GM23338 (cell line): ENCODE measurements around the gene CACNA2D2. TPM values are rescaled to one million over a fixed set of nuclear protein-coding genes. Genes with fewer than 3 reads are reported as not detected.

Source experiments
- ATAC-seq: fragments of 200-7000 bp; cut with Tn5 transposase; 3 replicates; pipeline ENCODE4 v1.9.1; 2020
- DNase-seq: peaks from one replicate; pipeline ENCODE4 v3.0.0-alpha.2; 2015; ENCODE audit warnings: low spot score
- H2AFZ ChIP-seq: fragments of 200-600 bp; sonication (generic); 2 replicates; pipeline ENCODE4 v1.8.0; 2016; ENCODE audit warnings: antibody characterized with exemption, mild to moderate bottlenecking, moderate library complexity
- H3F3A ChIP-seq: fragments of 200-600 bp; sonication (generic); replicated peaks from 2 replicates; pipeline ENCODE4 v1.8.0; 2017; ENCODE audit warnings: antibody characterized with exemption, mixed run types, low read depth
- H3K27ac ChIP-seq: fragments of 200-600 bp; sonication (generic); 2 replicates; pipeline ENCODE4 v1.6.1; 2016; ENCODE audit warnings: low read depth
- H3K27me3 ChIP-seq: fragments of 200-600 bp; sonication (generic); 2 replicates; pipeline ENCODE4 v1.8.0; 2016; ENCODE audit warnings: mild to moderate bottlenecking, mixed run types, moderate library complexity; ENCODE audit not compliant: insufficient read depth
- H3K36me3 ChIP-seq: fragments of 200-600 bp; sonication (generic); 2 replicates; pipeline ENCODE4 v1.8.0; 2016; ENCODE audit warnings: mild to moderate bottlenecking; ENCODE audit not compliant: insufficient read depth
- H3K4me1 ChIP-seq: fragments of 200-600 bp; sonication (generic); 2 replicates; pipeline ENCODE4 v1.8.0; 2016; ENCODE audit warnings: mild to moderate bottlenecking, moderate library complexity; ENCODE audit not compliant: insufficient read depth
- H3K4me2 ChIP-seq: fragments of 200-600 bp; sonication (generic); 2 replicates; pipeline ENCODE4 v1.7.1; 2017; ENCODE audit warnings: mixed run types
- H3K4me3 ChIP-seq: fragments of 200-600 bp; sonication (generic); 2 replicates; pipeline ENCODE4 v1.6.1; 2016; ENCODE audit warnings: mixed run types
- H3K79me2 ChIP-seq: fragments of 200-600 bp; sonication (generic); replicated peaks from 2 replicates; pipeline ENCODE4 v1.8.0; 2017; ENCODE audit warnings: mild to moderate bottlenecking; ENCODE audit not compliant: insufficient read depth
- H3K9me2 ChIP-seq: fragments of 200-600 bp; sonication (generic); 2 replicates; pipeline ENCODE4 v1.8.0; 2017; ENCODE audit not compliant: insufficient read depth
- H4K20me1 ChIP-seq: fragments of 200-600 bp; sonication (generic); replicated peaks from 2 replicates; pipeline ENCODE4 v1.8.0; 2017; ENCODE audit warnings: mild to moderate bottlenecking; ENCODE audit not compliant: insufficient read depth
- H3K27ac Mint-ChIP-seq: 2 replicates; pipeline ENCODE4 v1.8.0; 2020; ENCODE audit warnings: inconsistent platforms, mild to moderate bottlenecking, moderate library complexity, mixed read lengths
- H3K27me3 Mint-ChIP-seq: 3 replicates; pipeline ENCODE4 v1.8.0; 2022; ENCODE audit warnings: low read depth, mild to moderate bottlenecking, moderate library complexity, mixed read lengths, inconsistent platforms; ENCODE audit not compliant: insufficient read depth, poor library complexity
- H3K36me3 Mint-ChIP-seq: 3 replicates; pipeline ENCODE4 v1.8.0; 2021; ENCODE audit warnings: low read depth, mild to moderate bottlenecking, inconsistent platforms, moderate library complexity, mixed read lengths
- H3K4me1 Mint-ChIP-seq: 3 replicates; pipeline ENCODE4 v1.8.0; 2020; ENCODE audit warnings: mild to moderate bottlenecking, inconsistent platforms, mixed read lengths
- H3K4me3 Mint-ChIP-seq: 3 replicates; pipeline ENCODE4 v1.8.0; 2021; ENCODE audit warnings: moderate library complexity, mild to moderate bottlenecking, inconsistent platforms, mixed read lengths
- H3K9me3 Mint-ChIP-seq: 3 replicates; pipeline ENCODE4 v1.8.0; 2020; ENCODE audit warnings: moderate library complexity, mild to moderate bottlenecking, inconsistent platforms, mixed read lengths
- CREB1 ChIP-seq: fragments of 250-450 bp; sonication (Bioruptor Pico); IDR thresholded peaks from 2 replicates; pipeline ENCODE4 v1.5.0; 2020; ENCODE audit warnings: low read depth, mild to moderate bottlenecking, moderate library complexity
- CTCF ChIP-seq, 2 experiments: fragments of 200-600 bp in 1 of 2; sonication (generic) in 1 of 2; conservative IDR thresholded peaks; 2 replicates each; pipeline versions ENCODE4 v1.5.1 to v1.6.1; 2016 to 2017; ENCODE audit warnings: antibody characterized with exemption in 2 of 2, low read depth in 2 of 2, mild to moderate bottlenecking in 2 of 2, moderate library complexity in 1 of 2
- EZH2phosphoT487 ChIP-seq: fragments of 200-600 bp; sonication (generic); IDR thresholded peaks from one replicate; pipeline ENCODE4 v1.8.1; 2018; ENCODE audit warnings: antibody characterized with exemption; ENCODE audit not compliant: unreplicated experiment
- JUNB ChIP-seq: IDR thresholded peaks from one replicate; pipeline ENCODE4 v1.6.1; 2016; ENCODE audit warnings: antibody characterized with exemption; ENCODE audit not compliant: unreplicated experiment
- NANOG ChIP-seq: IDR thresholded peaks from 2 replicates; pipeline ENCODE4 v1.6.1; 2016; ENCODE audit warnings: antibody characterized with exemption, borderline replicate concordance
- POLR2AphosphoS5 ChIP-seq: IDR thresholded peaks from 2 replicates; pipeline ENCODE4 v1.6.1; 2016; ENCODE audit warnings: antibody characterized with exemption, low read depth
- ZNF114 ChIP-seq: fragments of 250-450 bp; sonication (Bioruptor Pico); IDR thresholded peaks from 2 replicates; pipeline ENCODE4 v1.5.0; 2020; ENCODE audit warnings: mild to moderate bottlenecking, moderate library complexity
- ZNF331 ChIP-seq: fragments of 250-450 bp; sonication (Bioruptor Pico); IDR thresholded peaks from 2 replicates; pipeline ENCODE4 v1.5.0; 2020; ENCODE audit warnings: low read depth, mild to moderate bottlenecking, moderate library complexity
- ZNF462 ChIP-seq: fragments of 250-450 bp; sonication (Bioruptor Pico); IDR thresholded peaks from 2 replicates; pipeline ENCODE4 v1.5.0; 2020; ENCODE audit warnings: mild to moderate bottlenecking, moderate library complexity
- polyA plus RNA-seq: library from polyadenylated mRNA; unstranded; fragments of >200 nt; fragmentation: Nextera tagmentation; extraction: Ambion mirVana; gene quantifications from 2 replicates; pipeline ENCODE4 v1.2.1, GENCODE V29; 2016
- total RNA-seq: library from RNA; depleted of rRNA; stranded (reverse); fragments of >200 nt; shearing (Covaris generic); gene quantifications from 2 replicates; pipeline ENCODE4 v1.2.3, GENCODE V29; 2014
- TF ChIP-seq, protein P1 (sequence below): IDR thresholded peaks from one replicate; pipeline ENCODE4 v1.6.1; 2018; ENCODE audit warnings: antibody characterized with exemption; ENCODE audit not compliant: unreplicated experiment
- TF ChIP-seq, protein P2 (sequence below): IDR thresholded peaks from 2 replicates; pipeline ENCODE4 v1.6.1; 2016; ENCODE audit warnings: antibody characterized with exemption

Gene CACNA2D2
- total and polyA plus RNA-seq, 2 experiments from 2014 or later = 4.7 to 11.4 TPM

DNA sequence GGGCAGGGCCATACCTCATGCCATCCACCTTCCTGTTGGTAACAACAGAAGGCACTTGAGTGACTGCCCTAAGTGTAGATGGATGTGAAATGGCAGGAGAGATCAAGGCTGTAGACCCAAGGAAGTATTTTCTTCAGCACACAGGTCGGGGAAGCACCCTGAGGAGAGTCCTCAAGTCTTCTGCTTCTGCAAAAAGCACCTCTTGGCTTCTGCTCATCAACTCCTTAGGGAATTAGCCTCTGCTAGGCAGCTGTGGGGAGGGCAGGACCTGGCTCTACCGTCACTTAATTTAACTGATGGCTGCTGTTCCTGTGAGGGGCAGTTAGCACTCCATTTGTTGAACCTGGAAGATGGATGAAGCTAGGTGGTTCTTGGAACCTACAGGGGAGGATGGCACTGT is 6.9 kb upstream of the CACNA2D2 start:
- no peak overlapping the region for H3K4me2 ChIP-seq
- no peak overlapping the region for H3K27ac ChIP-seq
- H3K9me3 Mint-ChIP-seq = no peaks in the 10 kb centered on the region
- H3K27me3 ChIP-seq = peaks cover 8% of the 10 kb centered on the region
- no peak overlapping the region for H3K4me3 ChIP-seq
- TF ChIP-seq EZH2phosphoT487 = no peak
- TF ChIP-seq, protein P1, sequence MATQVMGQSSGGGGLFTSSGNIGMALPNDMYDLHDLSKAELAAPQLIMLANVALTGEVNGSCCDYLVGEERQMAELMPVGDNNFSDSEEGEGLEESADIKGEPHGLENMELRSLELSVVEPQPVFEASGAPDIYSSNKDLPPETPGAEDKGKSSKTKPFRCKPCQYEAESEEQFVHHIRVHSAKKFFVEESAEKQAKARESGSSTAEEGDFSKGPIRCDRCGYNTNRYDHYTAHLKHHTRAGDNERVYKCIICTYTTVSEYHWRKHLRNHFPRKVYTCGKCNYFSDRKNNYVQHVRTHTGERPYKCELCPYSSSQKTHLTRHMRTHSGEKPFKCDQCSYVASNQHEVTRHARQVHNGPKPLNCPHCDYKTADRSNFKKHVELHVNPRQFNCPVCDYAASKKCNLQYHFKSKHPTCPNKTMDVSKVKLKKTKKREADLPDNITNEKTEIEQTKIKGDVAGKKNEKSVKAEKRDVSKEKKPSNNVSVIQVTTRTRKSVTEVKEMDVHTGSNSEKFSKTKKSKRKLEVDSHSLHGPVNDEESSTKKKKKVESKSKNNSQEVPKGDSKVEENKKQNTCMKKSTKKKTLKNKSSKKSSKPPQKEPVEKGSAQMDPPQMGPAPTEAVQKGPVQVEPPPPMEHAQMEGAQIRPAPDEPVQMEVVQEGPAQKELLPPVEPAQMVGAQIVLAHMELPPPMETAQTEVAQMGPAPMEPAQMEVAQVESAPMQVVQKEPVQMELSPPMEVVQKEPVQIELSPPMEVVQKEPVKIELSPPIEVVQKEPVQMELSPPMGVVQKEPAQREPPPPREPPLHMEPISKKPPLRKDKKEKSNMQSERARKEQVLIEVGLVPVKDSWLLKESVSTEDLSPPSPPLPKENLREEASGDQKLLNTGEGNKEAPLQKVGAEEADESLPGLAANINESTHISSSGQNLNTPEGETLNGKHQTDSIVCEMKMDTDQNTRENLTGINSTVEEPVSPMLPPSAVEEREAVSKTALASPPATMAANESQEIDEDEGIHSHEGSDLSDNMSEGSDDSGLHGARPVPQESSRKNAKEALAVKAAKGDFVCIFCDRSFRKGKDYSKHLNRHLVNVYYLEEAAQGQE = no peak
- TF ChIP-seq, protein P2, sequence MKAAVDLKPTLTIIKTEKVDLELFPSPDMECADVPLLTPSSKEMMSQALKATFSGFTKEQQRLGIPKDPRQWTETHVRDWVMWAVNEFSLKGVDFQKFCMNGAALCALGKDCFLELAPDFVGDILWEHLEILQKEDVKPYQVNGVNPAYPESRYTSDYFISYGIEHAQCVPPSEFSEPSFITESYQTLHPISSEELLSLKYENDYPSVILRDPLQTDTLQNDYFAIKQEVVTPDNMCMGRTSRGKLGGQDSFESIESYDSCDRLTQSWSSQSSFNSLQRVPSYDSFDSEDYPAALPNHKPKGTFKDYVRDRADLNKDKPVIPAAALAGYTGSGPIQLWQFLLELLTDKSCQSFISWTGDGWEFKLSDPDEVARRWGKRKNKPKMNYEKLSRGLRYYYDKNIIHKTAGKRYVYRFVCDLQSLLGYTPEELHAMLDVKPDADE = no peak
- no peak for TF ChIP-seq JUNB
- TF ChIP-seq ZNF331 (CRISPR knock-in tag) = no peak
- TF ChIP-seq ZNF462 (CRISPR knock-in tag) = no peak
- no peak for TF ChIP-seq CREB1 (CRISPR knock-in tag)
- no peak for TF ChIP-seq ZNF114 (CRISPR knock-in tag)
- TF ChIP-seq NANOG = no peak
- TF ChIP-seq CTCF (conservative IDR thresholded peaks at IDR 0.05; ENCODE audit: low read depth in 2 of 2) = no peak
- no peak for TF ChIP-seq POLR2AphosphoS5
- no peak for ATAC-seq
- no peaks in the 10 kb centered on the region for H3K36me3 ChIP-seq
- peaks cover 19% of the 10 kb centered on the region for H3K4me1 Mint-ChIP-seq
- peaks cover 7% of the 10 kb centered on the region for H3K4me1 ChIP-seq
- H3K4me3 Mint-ChIP-seq = no peak overlapping the region
- H3K79me2 ChIP-seq = no peaks in the 10 kb centered on the region
- H3F3A ChIP-seq = no peaks in the 10 kb centered on the region
- H3K36me3 Mint-ChIP-seq = no peaks in the 10 kb centered on the region
- H2AFZ ChIP-seq = no peak overlapping the region
- peaks cover 10% of the 10 kb centered on the region for H3K27me3 Mint-ChIP-seq
- H3K27ac Mint-ChIP-seq = no peak overlapping the region
- H4K20me1 ChIP-seq = no peaks in the 10 kb centered on the region
- no peak for DNase-seq
- H3K9me2 ChIP-seq = no peaks in the 10 kb centered on the region
